ENCODE data around the gene PELO.

The PELO gene

GRCh38 chr5:52771343-52772039 is 16.2 kb upstream of the PELO start:
- no peak for DNase-seq (ENCODE audit: low read depth in 2 of 2)

GRCh38 chr5:52772668-52773067 is 15.0 kb upstream of the PELO start:
- no peak for DNase-seq (ENCODE audit: low read depth in 2 of 2)

- DNase-seq (ENCODE audit: low read depth in 2 of 2): no peak
Observed at GRCh38 chr5:52773342-52773741, 14.4 kb upstream of the PELO start.

GRCh38 chr5:52774005-52774410 is 13.7 kb upstream of the PELO start:
- no peak for DNase-seq (ENCODE audit: low read depth in 2 of 2)

- no peak for DNase-seq (ENCODE audit: low read depth in 2 of 2)
Observed at GRCh38 chr5:52776116-52776515, 11.6 kb upstream of the PELO start.

- no peak for DNase-seq (ENCODE audit: low read depth in 2 of 2)
Observed at GRCh38 chr5:52777186-52777585, 10.5 kb upstream of the PELO start.

- no peak for DNase-seq (ENCODE audit: low read depth in 2 of 2)
Observed at GRCh38 chr5:52778781-52779180, 8.9 kb upstream of the PELO start.

- DNase-seq (ENCODE audit: low read depth in 2 of 2): no peak
Observed at GRCh38 chr5:52779213-52779612, 8.5 kb upstream of the PELO start.

- no peak for DNase-seq (ENCODE audit: low read depth in 2 of 2)
Observed at GRCh38 chr5:52783226-52783959, 4.3 kb upstream of the PELO start.

- DNase-seq (ENCODE audit: low read depth in 2 of 2): no peak
Observed at GRCh38 chr5:52784737-52785136, 3.0 kb upstream of the PELO start.

- DNase-seq (ENCODE audit: low read depth in 2 of 2): no peak
Observed at GRCh38 chr5:52786391-52786790, 1.3 kb upstream of the PELO start.

GRCh38 chr5:52786949-52787599 is 642 bp upstream of the PELO start:
- no peak for DNase-seq (ENCODE audit: low read depth in 2 of 2)

GRCh38 chr5:52788505-52788821 is 747 bp downstream of the PELO start:
- no peak for DNase-seq (ENCODE audit: low read depth in 2 of 2)

- DNase-seq (ENCODE audit: low read depth in 2 of 2): no peak
Observed at GRCh38 chr5:52789378-52789777, 1.7 kb downstream of the PELO start.

- no peak for DNase-seq (ENCODE audit: low read depth in 2 of 2)
Observed at GRCh38 chr5:52789851-52790250, 2.1 kb downstream of the PELO start.

GRCh38 chr5:52791366-52791765 is 3.6 kb downstream of the PELO start:
- DNase-seq (ENCODE audit: low read depth in 2 of 2): no peak

GRCh38 chr5:52794519-52794918 is 6.8 kb downstream of the PELO start:
- no peak for DNase-seq (ENCODE audit: low read depth in 2 of 2)

GRCh38 chr5:52796031-52796430 is 8.3 kb downstream of the PELO start:
- DNase-seq (ENCODE audit: low read depth in 2 of 2): no peak

- DNase-seq (ENCODE audit: low read depth in 2 of 2): no peak
Observed at GRCh38 chr5:52796516-52797103, 8.9 kb downstream of the PELO start.

- no peak for DNase-seq (ENCODE audit: low read depth in 2 of 2)
Observed at GRCh38 chr5:52798938-52799337, 11.2 kb downstream of the PELO start.

GRCh38 chr5:52799358-52799982 is 11.8 kb downstream of the PELO start:
- DNase-seq (ENCODE audit: low read depth in 2 of 2): no peak

GRCh38 chr5:52799983-52800393 is 12.3 kb downstream of the PELO start:
- DNase-seq (ENCODE audit: low read depth in 2 of 2): peak; percentile 91 to 93
